Measurements from ENCODE around the gene SHPK. TPM values are rescaled to one million over a fixed set of nuclear protein-coding genes. Genes with fewer than 3 reads are reported as not detected.

SHPK gene
- total RNA-seq, 1 donor = 8.3 TPM

GRCh38 chr17:3641014-3641413, 5.0 kb upstream of the SHPK start:
- H3K4me3 ChIP-seq (ENCODE audit: insufficient read depth, low read length) = no peak overlapping the region
- no peak overlapping the region for H3K4me2 ChIP-seq (ENCODE audit: insufficient read depth, low read length)
- H4K20me1 ChIP-seq (ENCODE audit: insufficient read depth, low read length) = peaks cover 2% of the 10 kb centered on the region
- H3K4me1 ChIP-seq (ENCODE audit: insufficient read depth, low read length) = peaks cover 13% of the 10 kb centered on the region
- TF ChIP-seq CTCF (IDR thresholded peaks at IDR 0.05; ENCODE audit: extremely low read depth, low read depth, low read length) = no peak
- H3K9me3 ChIP-seq (ENCODE audit: low read depth, low read length) = no peaks in the 10 kb centered on the region
- H3K36me3 ChIP-seq (ENCODE audit: insufficient read depth, low read length) = peaks cover 12% of the 10 kb centered on the region
- no peaks in the 10 kb centered on the region for H3K27me3 ChIP-seq (ENCODE audit: insufficient read depth, low read length)
- peaks cover 23% of the 10 kb centered on the region for H3K79me2 ChIP-seq (ENCODE audit: insufficient read depth, low read length)
- DNase-seq (ENCODE audit: insufficient read length, low spot score, missing footprints) = no peak
- no peak overlapping the region for H2AFZ ChIP-seq (ENCODE audit: low read length)
- no peak overlapping the region for H3K27ac ChIP-seq (ENCODE audit: low read depth, low read length)

GRCh38 chr17:3639981-3640596, 4.0 kb upstream of the SHPK start:
- H3K9me3 ChIP-seq (ENCODE audit: low read depth, low read length) = no peaks in the 10 kb centered on the region
- H3K36me3 ChIP-seq (ENCODE audit: insufficient read depth, low read length) = peaks cover 11% of the 10 kb centered on the region
- peak overlapping the region; percentile 66 for H2AFZ ChIP-seq (ENCODE audit: low read length)
- TF ChIP-seq CTCF (IDR thresholded peaks at IDR 0.05; ENCODE audit: extremely low read depth, low read depth, low read length) = no peak
- peaks cover 13% of the 10 kb centered on the region for H3K4me1 ChIP-seq (ENCODE audit: insufficient read depth, low read length)
- peaks cover 31% of the 10 kb centered on the region for H3K79me2 ChIP-seq (ENCODE audit: insufficient read depth, low read length)
- H3K27me3 ChIP-seq (ENCODE audit: insufficient read depth, low read length) = no peaks in the 10 kb centered on the region
- H3K4me2 ChIP-seq (ENCODE audit: insufficient read depth, low read length) = peak overlapping the region; percentile 33
- peak overlapping the region; percentile 75 for H3K27ac ChIP-seq (ENCODE audit: low read depth, low read length)
- H4K20me1 ChIP-seq (ENCODE audit: insufficient read depth, low read length) = peaks cover under 1% of the 10 kb centered on the region
- peak; percentile 92 for DNase-seq (ENCODE audit: insufficient read length, low spot score, missing footprints)
- no peak overlapping the region for H3K4me3 ChIP-seq (ENCODE audit: insufficient read depth, low read length)

GRCh38 chr17:3636908-3637373, 891 bp upstream of the SHPK start:
- Histone ChIP-seq H3K27ac (ENCODE audit: low read depth, low read length) (peak overlapping the region; percentile 92), H3K27me3 (ENCODE audit: insufficient read depth, low read length) (no peaks in the 10 kb centered on the region), H3K4me1 (ENCODE audit: insufficient read depth, low read length) (peaks cover 13% of the 10 kb centered on the region), H3K9me3 (ENCODE audit: low read depth, low read length) (no peaks in the 10 kb centered on the region), H3K4me2 (ENCODE audit: insufficient read depth, low read length) (peak overlapping the region; percentile 97), H3K36me3 (ENCODE audit: insufficient read depth, low read length) (peaks cover 12% of the 10 kb centered on the region), H3K79me2 (ENCODE audit: insufficient read depth, low read length) (peaks cover 39% of the 10 kb centered on the region), H3K4me3 (ENCODE audit: insufficient read depth, low read length) (peak overlapping the region; percentile 83), H2AFZ (ENCODE audit: low read length) (peak overlapping the region; percentile 94), H4K20me1 (ENCODE audit: insufficient read depth, low read length) (no peaks in the 10 kb centered on the region)
- DNase-seq (ENCODE audit: insufficient read length, low spot score, missing footprints) = peak; percentile 87
- TF ChIP-seq CTCF (IDR thresholded peaks at IDR 0.05; ENCODE audit: extremely low read depth, low read depth, low read length) = no peak

- TF ChIP-seq CTCF (IDR thresholded peaks at IDR 0.05; ENCODE audit: extremely low read depth, low read depth, low read length) = no peak
- peaks cover 39% of the 10 kb centered on the region for H3K79me2 ChIP-seq (ENCODE audit: insufficient read depth, low read length)
- peak overlapping the region; percentile 90 for H2AFZ ChIP-seq (ENCODE audit: low read length)
- DNase-seq (ENCODE audit: insufficient read length, low spot score, missing footprints) = no peak
- peaks cover 13% of the 10 kb centered on the region for H3K4me1 ChIP-seq (ENCODE audit: insufficient read depth, low read length)
- H3K4me2 ChIP-seq (ENCODE audit: insufficient read depth, low read length) = peak overlapping the region; percentile 97
- H3K27me3 ChIP-seq (ENCODE audit: insufficient read depth, low read length) = no peaks in the 10 kb centered on the region
- no peaks in the 10 kb centered on the region for H4K20me1 ChIP-seq (ENCODE audit: insufficient read depth, low read length)
- H3K9me3 ChIP-seq (ENCODE audit: low read depth, low read length) = no peaks in the 10 kb centered on the region
- peak overlapping the region; percentile 92 for H3K27ac ChIP-seq (ENCODE audit: low read depth, low read length)
- H3K36me3 ChIP-seq (ENCODE audit: insufficient read depth, low read length) = peaks cover 12% of the 10 kb centered on the region
- peak overlapping the region; percentile 83 for H3K4me3 ChIP-seq (ENCODE audit: insufficient read depth, low read length)
Measured at GRCh38 chr17:3635474-3636153, 436 bp downstream of the SHPK start.
